ENCODE results near the gene RTL9.

- TF ChIP-seq EZH2phosphoT487 (IDR thresholded peaks at IDR 0.05; ENCODE audit: borderline replicate concordance, low read depth) = no peak
- no peak for TF ChIP-seq CTCF (IDR thresholded peaks at IDR 0.05)
- no peak for TF ChIP-seq RAD21 (IDR thresholded peaks at IDR 0.05; ENCODE audit: low read length)
- no peak for TF ChIP-seq EP300 (IDR thresholded peaks at IDR 0.05; ENCODE audit: borderline replicate concordance in 1 of 2, low read depth in 1 of 2, low read length in 1 of 2)
Measured at GRCh38 chrX:110363244-110363643, 4.6 kb downstream of the RTL9 start.

All from SK-N-SH (cell line).